Measurements from ENCODE around the gene CRP.
"Not testable (repeated sequence)": the region's sequence is repeated elsewhere in the genome, so short reads cannot be mapped to it uniquely, and the experiment has no call there.

Gene CRP

GRCh38 chr1:159714529-159714928 lies at the start of gene CRP:
Gene CRP, minus strand, starts transcription at chr1:159714589. Its CDS starts 104 bp downstream, at chr1:159714485.
- DNase-seq, result no peak

- no peak for DNase-seq
Measured at GRCh38 chr1:159763686-159764085, 49.3 kb upstream of the CRP start.

GRCh38 chr1:159756397-159756796 lies 42.0 kb upstream of the CRP start:
- DNase-seq, result no peak

GRCh38 chr1:159755451-159756007 lies 41.1 kb upstream of the CRP start:
- DNase-seq, result no peak

- DNase-seq, result no peak
Measured at GRCh38 chr1:159753386-159753785, 39.0 kb upstream of the CRP start.

GRCh38 chr1:159752135-159752580 lies 37.8 kb upstream of the CRP start:
- DNase-seq, result no peak

GRCh38 chr1:159751031-159751430 lies 36.6 kb upstream of the CRP start:
- no peak for DNase-seq

GRCh38 chr1:159750621-159751020 lies 36.2 kb upstream of the CRP start:
- DNase-seq, result no peak

GRCh38 chr1:159749630-159750029 lies 35.2 kb upstream of the CRP start:
- no peak for DNase-seq

- DNase-seq, result no peak
Measured at GRCh38 chr1:159748370-159748769, 34.0 kb upstream of the CRP start.

GRCh38 chr1:159746666-159747065 lies 32.3 kb upstream of the CRP start:
- DNase-seq, result no peak

- DNase-seq, result no peak
Measured at GRCh38 chr1:159743651-159744410, 29.4 kb upstream of the CRP start.

- no peak for DNase-seq
Measured at GRCh38 chr1:159737238-159737916, 23.0 kb upstream of the CRP start.

- not testable (repeated sequence) for DNase-seq
Measured at GRCh38 chr1:159723188-159723587, 8.8 kb upstream of the CRP start.

GRCh38 chr1:159719990-159720389 lies 5.6 kb upstream of the CRP start:
- DNase-seq, result no peak

GRCh38 chr1:159715855-159716254 lies 1.5 kb upstream of the CRP start:
- no peak for DNase-seq

GRCh38 chr1:159712080-159712479 lies 2.3 kb downstream of the CRP start:
- DNase-seq, result no peak

GRCh38 chr1:159707472-159708260 lies 6.7 kb downstream of the CRP start:
- no peak for DNase-seq

- no peak for DNase-seq
Measured at GRCh38 chr1:159705904-159706256, 8.5 kb downstream of the CRP start.

GRCh38 chr1:159705251-159705903 lies 9.0 kb downstream of the CRP start:
- no peak for DNase-seq

GRCh38 chr1:159704481-159704880 lies 9.9 kb downstream of the CRP start:
- peak; percentile 49 for DNase-seq

- DNase-seq, result no peak
Measured at GRCh38 chr1:159700312-159700711, 14.1 kb downstream of the CRP start.

- DNase-seq, result no peak
Measured at GRCh38 chr1:159699653-159700052, 14.7 kb downstream of the CRP start.
